ENCODE data around the gene ADGRD2. TPM values are rescaled to one million over a fixed set of nuclear protein-coding genes. Genes with fewer than 3 reads are reported as not detected.

ADGRD2 gene
- total RNA-seq, 1 experiment from 2014 or later = not detected

- intact Hi-C loops (cut with micrococcal nuclease) = no loop called here
- ChIA-PET CTCF (no interaction called here), POLR2A (ENCODE audit: unreplicated experiment) (interaction anchor here (0.6 kb wide), 1 partner anchor 839 kb away, joined by 5 read pairs; no protein-coding TSS in a partner anchor)
- Histone ChIP-seq H3K36me3 (ENCODE audit: low read depth, low read length) (no peaks in the 10 kb centered on the region), H3K4me1 (ENCODE audit: insufficient read depth, low read length) (no peaks in the 10 kb centered on the region), H3K79me2 (ENCODE audit: low read length) (no peaks in the 10 kb centered on the region), H4K20me1 (ENCODE audit: low read length) (no peaks in the 10 kb centered on the region), H3K27me3 (ENCODE audit: low read length) (no peaks in the 10 kb centered on the region), H3K4me3 (ENCODE audit: low read length) (no peak overlapping the region), H2AFZ (ENCODE audit: low read length) (no peak overlapping the region), H3K4me2 (ENCODE audit: low read length) (no peak overlapping the region), H3K9me3 (ENCODE audit: low read length) (no peaks in the 10 kb centered on the region), H3K9me2 (replicated peaks; ENCODE audit: low read length) (no peaks in the 10 kb centered on the region), H3K9ac (ENCODE audit: low read length) (no peak overlapping the region), H3F3A (ENCODE audit: low read length, unreplicated experiment) (no peaks in the 10 kb centered on the region), H3K27ac (ENCODE audit: low read length) (no peak overlapping the region)
- BruUV-seq (replicated peaks) = no TSS peak
- DNase-seq = no peak
- no peak for ATAC-seq
- no peak for TF ChIP-seq EZH2 (IDR thresholded peaks at IDR 0.05; ENCODE audit: low read length, unreplicated experiment)
- TF ChIP-seq EZH2phosphoT487 (IDR thresholded peaks at IDR 0.05; ENCODE audit: borderline replicate concordance, low read length) = no peak
- no peak for TF ChIP-seq CTCF (conservative IDR thresholded peaks at IDR 0.05; ENCODE audit: low read depth, low read length)
Measured at GRCh38 chr9:124452841-124453585, 2.8 kb downstream of the ADGRD2 start.

DNA sequence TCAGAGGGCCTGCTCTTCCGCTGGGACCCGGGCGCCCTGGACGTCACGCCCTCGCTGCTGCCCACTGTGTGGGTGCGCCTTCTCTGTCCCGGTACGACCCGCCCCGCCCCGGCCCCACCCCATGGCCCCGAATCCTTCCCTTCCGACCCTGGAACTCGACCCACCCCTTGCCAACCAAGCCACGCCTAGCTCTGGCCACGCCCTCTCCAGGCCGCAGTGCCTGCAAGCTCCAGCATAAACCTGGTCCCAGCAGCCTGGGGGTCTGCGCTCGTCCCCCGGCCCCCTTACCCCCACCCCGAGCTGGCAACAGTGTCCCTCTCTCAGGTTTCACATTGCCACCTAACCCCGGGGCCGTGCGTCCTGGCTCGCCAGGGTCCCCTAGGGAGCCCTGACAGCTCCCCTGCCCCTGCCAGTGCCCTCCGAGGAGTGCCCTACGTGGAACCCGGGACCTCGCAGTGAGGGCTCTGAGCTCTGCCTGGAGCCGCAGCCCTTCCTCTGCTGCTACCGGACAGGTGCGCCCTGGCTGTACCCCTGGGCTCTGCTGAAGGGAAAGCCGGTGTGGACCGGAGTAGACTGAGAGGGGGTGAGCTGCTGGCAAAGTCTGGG, 3.4 kb downstream of the ADGRD2 start:
- Histone ChIP-seq H3K27me3 (ENCODE audit: low read length) (no peaks in the 10 kb centered on the region), H2AFZ (ENCODE audit: low read length) (no peak overlapping the region), H3K9ac (ENCODE audit: low read length) (no peak overlapping the region), H3F3A (ENCODE audit: low read length, unreplicated experiment) (no peaks in the 10 kb centered on the region), H3K36me3 (ENCODE audit: low read depth, low read length) (no peaks in the 10 kb centered on the region), H3K4me2 (ENCODE audit: low read length) (no peak overlapping the region), H3K4me1 (ENCODE audit: insufficient read depth, low read length) (no peaks in the 10 kb centered on the region), H3K79me2 (ENCODE audit: low read length) (no peaks in the 10 kb centered on the region), H3K4me3 (ENCODE audit: low read length) (no peak overlapping the region), H3K9me3 (ENCODE audit: low read length) (no peaks in the 10 kb centered on the region), H3K27ac (ENCODE audit: low read length) (no peak overlapping the region), H4K20me1 (ENCODE audit: low read length) (no peaks in the 10 kb centered on the region), H3K9me2 (replicated peaks; ENCODE audit: low read length) (no peaks in the 10 kb centered on the region)
- ATAC-seq (no peak), DNase-seq (no peak)
- POLR2A ChIA-PET (ENCODE audit: unreplicated experiment) = interaction anchor here (0.6 kb wide), 1 partner anchor 840 kb away, joined by 5 read pairs; no protein-coding TSS in a partner anchor
- no peak for TF ChIP-seq EZH2 (IDR thresholded peaks at IDR 0.05; ENCODE audit: low read length, unreplicated experiment)
- no peak for TF ChIP-seq CTCF (conservative IDR thresholded peaks at IDR 0.05; ENCODE audit: low read depth, low read length)
- TF ChIP-seq EZH2phosphoT487 (IDR thresholded peaks at IDR 0.05; ENCODE audit: borderline replicate concordance, low read length) = no peak
- BruUV-seq (replicated peaks) = no TSS peak
- intact Hi-C loops (cut with micrococcal nuclease) = no loop called here
- CTCF ChIA-PET = interaction anchor here (0.6 kb wide), 1 partner anchor 65 kb away, joined by 8 read pairs; no protein-coding TSS in a partner anchor

- BruUV-seq (replicated peaks) = no TSS peak
- TF ChIP-seq CTCF (conservative IDR thresholded peaks at IDR 0.05; ENCODE audit: low read depth, low read length) (no peak), EZH2phosphoT487 (IDR thresholded peaks at IDR 0.05; ENCODE audit: borderline replicate concordance, low read length) (no peak), EZH2 (IDR thresholded peaks at IDR 0.05; ENCODE audit: low read length, unreplicated experiment) (no peak)
Measured at GRCh38 chr9:124454296-124454695, 4.0 kb downstream of the ADGRD2 start.

More at GRCh38 chr9:124454296-124454695, 4.0 kb downstream of the ADGRD2 start:
- Histone ChIP-seq H3K9me2 (replicated peaks; ENCODE audit: low read length) (no peaks in the 10 kb centered on the region), H3K27me3 (ENCODE audit: low read length) (no peaks in the 10 kb centered on the region), H3K9ac (ENCODE audit: low read length) (no peak overlapping the region), H3K36me3 (ENCODE audit: low read depth, low read length) (no peaks in the 10 kb centered on the region), H4K20me1 (ENCODE audit: low read length) (no peaks in the 10 kb centered on the region), H3F3A (ENCODE audit: low read length, unreplicated experiment) (no peaks in the 10 kb centered on the region), H2AFZ (ENCODE audit: low read length) (no peak overlapping the region), H3K4me3 (ENCODE audit: low read length) (no peak overlapping the region), H3K27ac (ENCODE audit: low read length) (no peak overlapping the region), H3K4me2 (ENCODE audit: low read length) (no peak overlapping the region), H3K4me1 (ENCODE audit: insufficient read depth, low read length) (no peaks in the 10 kb centered on the region), H3K79me2 (ENCODE audit: low read length) (no peaks in the 10 kb centered on the region), H3K9me3 (ENCODE audit: low read length) (no peaks in the 10 kb centered on the region)
- ATAC-seq = no peak
- CTCF ChIA-PET = interaction anchor here (0.6 kb wide), 1 partner anchor 64 kb away, joined by 8 read pairs; no protein-coding TSS in a partner anchor
- POLR2A ChIA-PET (ENCODE audit: unreplicated experiment) = no interaction called here
- intact Hi-C loops (cut with micrococcal nuclease) = no loop called here
- DNase-seq = no peak

All from PC-3 (cell line).